RWPE2 (cell line): ENCODE measurements around the gene PDCD5.
A peak's percentile ranks its signal among the peaks of the same experiment; 100 is the strongest.

Source experiments
- ATAC-seq: fragments of 200-7000 bp; cut with Tn5 transposase; 3 replicates; pipeline ENCODE4 v1.9.1; 2021; ENCODE audit warnings: low read depth
- DNase-seq: peaks from one replicate; pipeline ENCODE4 v3.0.0-alpha.2; 2020; ENCODE audit warnings: low spot score
- H3K27ac ChIP-seq: fragments of 450-650 bp; 2 replicates; pipeline ENCODE4 v1.5.1; 2017; ENCODE audit warnings: mild to moderate bottlenecking; ENCODE audit not compliant: poor library complexity, severe bottlenecking
- H3K27me3 ChIP-seq: fragments of 250-450 bp; sonication (Bioruptor Pico); 2 replicates; pipeline ENCODE4 v1.5.1; 2021; ENCODE audit warnings: mild to moderate bottlenecking, moderate library complexity; ENCODE audit not compliant: insufficient read depth, poor library complexity, severe bottlenecking
- H3K36me3 ChIP-seq: fragments of 250-450 bp; sonication (Bioruptor Pico); 2 replicates; pipeline ENCODE4 v1.5.1; 2020; ENCODE audit warnings: low read depth, mild to moderate bottlenecking, moderate library complexity
- H3K4me1 ChIP-seq: fragments of 250-450 bp; sonication (Bioruptor Pico); 2 replicates; pipeline ENCODE4 v1.5.1; 2021; ENCODE audit warnings: mild to moderate bottlenecking, moderate library complexity; ENCODE audit not compliant: insufficient read depth, poor library complexity, severe bottlenecking
- H3K4me3 ChIP-seq: fragments of 250-450 bp; sonication (Bioruptor Pico); 2 replicates; pipeline ENCODE4 v1.5.1; 2021; ENCODE audit warnings: mild to moderate bottlenecking, moderate library complexity; ENCODE audit not compliant: severe bottlenecking
- H3K9me3 ChIP-seq: fragments of 250-450 bp; sonication (Bioruptor Pico); 2 replicates; pipeline ENCODE4 v1.5.1; 2021; ENCODE audit warnings: mild to moderate bottlenecking, moderate library complexity; ENCODE audit not compliant: severe bottlenecking
- CTCF ChIP-seq: fragments of 450-650 bp; IDR thresholded peaks from one replicate; pipeline ENCODE4 v1.5.1; 2017; ENCODE audit warnings: mild to moderate bottlenecking, moderate library complexity; ENCODE audit not compliant: poor library complexity, severe bottlenecking

The PDCD5 gene

GRCh38 chr19:32594021-32594420 is 13.0 kb downstream of the PDCD5 start:
- peaks cover 50% of the 10 kb centered on the region for H3K36me3 ChIP-seq
- TF ChIP-seq CTCF: no peak
- H3K27ac ChIP-seq: no peak overlapping the region

GRCh38 chr19:32595491-32595890 is 14.5 kb downstream of the PDCD5 start:
- TF ChIP-seq CTCF: no peak
- H3K27ac ChIP-seq: no peak overlapping the region
- peaks cover 65% of the 10 kb centered on the region for H3K36me3 ChIP-seq
- no peak overlapping the region for H3K4me3 ChIP-seq
- no peak for ATAC-seq
- H3K27me3 ChIP-seq: no peaks in the 10 kb centered on the region
- no peak for DNase-seq
- H3K9me3 ChIP-seq: no peaks in the 10 kb centered on the region
- H3K4me1 ChIP-seq: no peaks in the 10 kb centered on the region

More at GRCh38 chr19:32594021-32594420, 13.0 kb downstream of the PDCD5 start:
- no peaks in the 10 kb centered on the region for H3K27me3 ChIP-seq
- H3K9me3 ChIP-seq: no peaks in the 10 kb centered on the region
- ATAC-seq (no peak), DNase-seq (no peak)
- H3K4me1 ChIP-seq: no peaks in the 10 kb centered on the region
- H3K4me3 ChIP-seq: no peak overlapping the region

- ATAC-seq: no peak
- no peak for TF ChIP-seq CTCF
- no peaks in the 10 kb centered on the region for H3K9me3 ChIP-seq
- no peak overlapping the region for H3K27ac ChIP-seq
- H3K4me3 ChIP-seq: no peak overlapping the region
- H3K4me1 ChIP-seq: no peaks in the 10 kb centered on the region
- no peak for DNase-seq
- H3K36me3 ChIP-seq: peaks cover 74% of the 10 kb centered on the region
- no peaks in the 10 kb centered on the region for H3K27me3 ChIP-seq
These were observed 17.0 kb downstream of the PDCD5 start for GRCh38 chr19:32598022-32598421.

- DNase-seq (no peak), ATAC-seq (no peak)
- Histone ChIP-seq H3K27me3 (no peaks in the 10 kb centered on the region), H3K36me3 (peaks cover 81% of the 10 kb centered on the region), H3K4me1 (no peaks in the 10 kb centered on the region), H3K27ac (no peak overlapping the region), H3K4me3 (no peak overlapping the region), H3K9me3 (no peaks in the 10 kb centered on the region)
- TF ChIP-seq CTCF: no peak
These were observed 18.3 kb downstream of the PDCD5 start for GRCh38 chr19:32599258-32599657.

GRCh38 chr19:32599736-32600157 is 18.8 kb downstream of the PDCD5 start:
- TF ChIP-seq CTCF: peak; percentile 86
- H3K4me3 ChIP-seq: no peak overlapping the region
- no peaks in the 10 kb centered on the region for H3K27me3 ChIP-seq
- ATAC-seq: peak; percentile 55; the same call in 2 of the 3 replicates
- H3K36me3 ChIP-seq: peaks cover 80% of the 10 kb centered on the region
- no peak overlapping the region for H3K27ac ChIP-seq
- no peak for DNase-seq
- no peaks in the 10 kb centered on the region for H3K4me1 ChIP-seq
- H3K9me3 ChIP-seq: no peaks in the 10 kb centered on the region
